GM13976 (cell line): ENCODE results near the gene TMEM270.

Experiments used
- DNase-seq: peaks from one replicate; pipeline ENCODE4 v3.0.0; 2012; ENCODE audit warnings: low spot score
- in situ Hi-C: fragments of 300-500 bp; cut with MboI; formaldehyde crosslinking; loops from one replicate; pipeline ENCODE4 v1.12.0; 2022; ENCODE audit warnings: low sequenced_read_pairs, mixed read lengths, inconsistent platforms; ENCODE audit not compliant: unreplicated experiment
- TF ChIP-seq, protein P1 (sequence below): IDR thresholded peaks from 2 replicates; pipeline ENCODE4 v1.5.1; 2012; ENCODE audit warnings: borderline replicate concordance, mild to moderate bottlenecking; ENCODE audit not compliant: insufficient read depth; ENCODE audit errors: extremely low read depth, missing control alignments, control extremely low read depth

The TMEM270 gene

DNA sequence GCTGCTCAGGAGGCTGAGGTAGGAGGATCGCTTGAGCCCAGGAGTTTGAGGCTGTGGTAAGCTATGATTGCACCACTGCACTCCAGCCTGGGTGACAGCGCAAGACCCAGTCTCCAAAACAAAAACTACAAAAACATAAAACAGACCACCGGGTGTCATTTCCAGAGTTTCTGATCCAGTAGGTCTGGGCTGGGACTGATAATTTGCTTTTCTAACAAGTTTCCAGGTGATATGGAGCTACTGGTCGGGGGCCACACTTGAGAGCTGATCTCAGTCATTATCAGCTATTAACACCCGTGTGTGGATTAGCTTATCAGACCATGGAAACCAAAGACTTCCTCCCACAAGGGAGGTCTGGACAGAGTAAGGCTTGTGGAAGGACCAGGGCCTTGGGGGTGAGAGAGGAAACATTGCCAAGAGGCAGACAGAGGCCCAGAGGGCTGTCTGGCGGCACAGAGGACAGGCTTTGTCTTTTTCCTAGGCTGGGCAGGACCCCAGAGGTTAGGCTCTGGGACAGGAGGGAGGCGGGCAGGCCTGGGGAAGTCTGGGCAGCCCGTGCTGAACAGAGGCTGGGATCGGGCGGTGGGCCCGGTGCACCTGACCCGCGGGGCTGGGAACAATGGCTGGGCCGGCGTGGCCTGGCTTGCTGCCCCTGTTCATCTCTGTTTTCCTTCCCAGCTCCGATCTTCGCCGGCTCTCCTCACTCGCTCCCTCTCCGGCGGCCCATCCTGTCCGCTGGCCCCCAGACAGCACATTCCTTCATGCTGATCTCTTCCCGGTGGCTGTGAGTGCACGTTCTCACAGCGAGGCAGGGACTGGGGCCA, 25.2 kb downstream of the TMEM270 start:
- DNase-seq: no peak
- in situ Hi-C loops: no loop called here
- TF ChIP-seq, protein P1, sequence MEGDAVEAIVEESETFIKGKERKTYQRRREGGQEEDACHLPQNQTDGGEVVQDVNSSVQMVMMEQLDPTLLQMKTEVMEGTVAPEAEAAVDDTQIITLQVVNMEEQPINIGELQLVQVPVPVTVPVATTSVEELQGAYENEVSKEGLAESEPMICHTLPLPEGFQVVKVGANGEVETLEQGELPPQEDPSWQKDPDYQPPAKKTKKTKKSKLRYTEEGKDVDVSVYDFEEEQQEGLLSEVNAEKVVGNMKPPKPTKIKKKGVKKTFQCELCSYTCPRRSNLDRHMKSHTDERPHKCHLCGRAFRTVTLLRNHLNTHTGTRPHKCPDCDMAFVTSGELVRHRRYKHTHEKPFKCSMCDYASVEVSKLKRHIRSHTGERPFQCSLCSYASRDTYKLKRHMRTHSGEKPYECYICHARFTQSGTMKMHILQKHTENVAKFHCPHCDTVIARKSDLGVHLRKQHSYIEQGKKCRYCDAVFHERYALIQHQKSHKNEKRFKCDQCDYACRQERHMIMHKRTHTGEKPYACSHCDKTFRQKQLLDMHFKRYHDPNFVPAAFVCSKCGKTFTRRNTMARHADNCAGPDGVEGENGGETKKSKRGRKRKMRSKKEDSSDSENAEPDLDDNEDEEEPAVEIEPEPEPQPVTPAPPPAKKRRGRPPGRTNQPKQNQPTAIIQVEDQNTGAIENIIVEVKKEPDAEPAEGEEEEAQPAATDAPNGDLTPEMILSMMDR: no peak

GRCh38 chr7:73887762-73888161, 26.8 kb downstream of the TMEM270 start:
- DNase-seq: no peak
- in situ Hi-C loops: no loop called here
- TF ChIP-seq, protein P1: no peak

DNA sequence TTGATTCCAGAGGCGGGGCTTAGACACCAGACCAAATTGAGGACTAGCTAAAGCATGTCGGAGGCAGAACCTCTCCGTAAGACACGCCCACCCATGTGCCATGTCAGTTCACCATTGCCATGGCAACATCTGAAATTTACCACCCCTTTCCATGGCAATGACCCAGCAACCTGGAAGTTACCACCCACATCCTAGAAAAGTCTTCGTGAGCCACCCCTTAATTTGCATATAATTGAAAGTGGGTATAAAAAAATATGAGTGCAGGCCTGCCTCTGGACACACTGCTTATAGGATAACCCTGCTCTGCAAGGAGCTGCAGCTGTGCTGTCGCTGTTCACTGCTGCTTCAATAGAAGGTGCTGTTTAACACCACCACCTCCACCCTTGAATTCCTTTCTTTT, 28.0 kb downstream of the TMEM270 start:
- in situ Hi-C loops: no loop called here
- no peak for DNase-seq

GRCh38 chr7:73890555-73891147, 29.7 kb downstream of the TMEM270 start:
- in situ Hi-C loops: no loop called here
- DNase-seq: no peak
- TF ChIP-seq, protein P1: no peak

More for the DNA sequence above, 28.0 kb downstream of the TMEM270 start:
- TF ChIP-seq, protein P1: no peak

DNA sequence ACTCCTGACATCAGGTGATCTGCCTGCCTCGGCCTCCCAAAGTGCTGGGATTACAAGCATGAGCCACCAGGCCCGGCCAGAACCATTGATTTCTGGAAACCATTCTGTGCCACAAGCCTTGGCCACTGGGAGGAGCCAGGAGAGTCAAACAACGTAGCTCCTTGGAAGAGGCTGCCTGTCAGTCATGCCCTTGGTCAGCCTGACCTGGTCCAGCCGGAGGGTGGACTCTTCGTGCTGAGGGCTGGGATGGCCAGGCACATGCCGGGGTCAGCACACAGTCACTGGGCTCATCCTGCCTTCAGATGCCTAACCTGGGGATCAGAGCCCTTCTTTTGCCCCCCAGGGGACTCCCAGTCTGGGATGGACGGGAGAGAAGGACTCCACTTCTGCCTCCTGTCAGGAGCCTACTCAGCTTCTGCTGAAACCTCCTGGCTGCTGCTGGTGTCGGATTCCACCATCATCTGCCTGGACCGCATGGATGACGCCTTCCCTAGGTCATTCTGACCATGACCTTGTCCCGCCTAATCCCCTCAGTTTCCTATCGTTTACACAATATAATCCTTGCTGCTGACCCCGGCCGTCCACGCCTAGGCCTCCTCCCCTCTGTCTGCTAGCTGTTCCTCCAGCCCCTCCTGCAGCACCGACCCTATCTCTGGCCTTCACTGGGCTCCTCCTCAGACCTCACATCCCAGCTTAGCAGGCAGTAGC, 30.4 kb downstream of the TMEM270 start:
- TF ChIP-seq, protein P1: no peak
- no peak for DNase-seq
- in situ Hi-C loops: no loop called here
